NCI-H146 treated with DMSO at 0.1 percent for 48 hours (cell line): ENCODE results near the gene SFMBT2.
"Not testable (repeated sequence)": the region's sequence is repeated elsewhere in the genome, so short reads cannot be mapped to it uniquely, and the experiment has no call there.

Experiments
- DNase-seq: peaks from one replicate; lab custom pipeline; 2025; ENCODE audit not compliant: unreplicated experiment; lab: John Stamatoyannopoulos, UW

The SFMBT2 gene

GRCh38 chr10:7329219-7329618 is 81.6 kb downstream of the SFMBT2 start:
- DNase-seq = no peak

- DNase-seq = no peak
Observed at GRCh38 chr10:7327885-7328284, 82.9 kb downstream of the SFMBT2 start.

GRCh38 chr10:7322623-7323022 is 88.2 kb downstream of the SFMBT2 start:
- DNase-seq = no peak

GRCh38 chr10:7320072-7320471 is 90.8 kb downstream of the SFMBT2 start:
- no peak for DNase-seq

- no peak for DNase-seq
Observed at GRCh38 chr10:7319632-7320031, 91.2 kb downstream of the SFMBT2 start.

- DNase-seq = no peak
Observed at GRCh38 chr10:7318836-7319235, 92.0 kb downstream of the SFMBT2 start.

GRCh38 chr10:7317786-7318446 is 92.9 kb downstream of the SFMBT2 start:
- no peak for DNase-seq

- DNase-seq = no peak
Observed at GRCh38 chr10:7316839-7317238, 94.0 kb downstream of the SFMBT2 start.

GRCh38 chr10:7315906-7316305 is 94.9 kb downstream of the SFMBT2 start:
- no peak for DNase-seq

GRCh38 chr10:7314170-7314569 is 96.7 kb downstream of the SFMBT2 start:
- DNase-seq = no peak

GRCh38 chr10:7312488-7312857 is 98.4 kb downstream of the SFMBT2 start:
- no peak for DNase-seq

GRCh38 chr10:7311850-7312487 is 98.9 kb downstream of the SFMBT2 start:
- DNase-seq = not testable (repeated sequence)

GRCh38 chr10:7311218-7311849 is 99.5 kb downstream of the SFMBT2 start:
- DNase-seq = no peak

- no peak for DNase-seq
Observed at GRCh38 chr10:7310076-7310475, 100.8 kb downstream of the SFMBT2 start.

- DNase-seq = no peak
Observed at GRCh38 chr10:7308826-7309225, 102.0 kb downstream of the SFMBT2 start.

- no peak for DNase-seq
Observed at GRCh38 chr10:7306616-7307015, 104.2 kb downstream of the SFMBT2 start.

- DNase-seq = no peak
Observed at GRCh38 chr10:7306147-7306546, 104.7 kb downstream of the SFMBT2 start.

- no peak for DNase-seq
Observed at GRCh38 chr10:7305053-7305452, 105.8 kb downstream of the SFMBT2 start.

- DNase-seq = no peak
Observed at GRCh38 chr10:7304110-7304509, 106.7 kb downstream of the SFMBT2 start.

GRCh38 chr10:7302930-7303557 is 107.8 kb downstream of the SFMBT2 start:
- DNase-seq = no peak

GRCh38 chr10:7302392-7302906 is 108.4 kb downstream of the SFMBT2 start:
- no peak for DNase-seq
